ENCODE data around the gene VWA1.
A peak's percentile ranks its signal among the peaks of the same experiment; 100 is the strongest.
"Not testable (repeated sequence)": the region's sequence is repeated elsewhere in the genome, so short reads cannot be mapped to it uniquely, and the experiment has no call there.

The VWA1 gene

DNA sequence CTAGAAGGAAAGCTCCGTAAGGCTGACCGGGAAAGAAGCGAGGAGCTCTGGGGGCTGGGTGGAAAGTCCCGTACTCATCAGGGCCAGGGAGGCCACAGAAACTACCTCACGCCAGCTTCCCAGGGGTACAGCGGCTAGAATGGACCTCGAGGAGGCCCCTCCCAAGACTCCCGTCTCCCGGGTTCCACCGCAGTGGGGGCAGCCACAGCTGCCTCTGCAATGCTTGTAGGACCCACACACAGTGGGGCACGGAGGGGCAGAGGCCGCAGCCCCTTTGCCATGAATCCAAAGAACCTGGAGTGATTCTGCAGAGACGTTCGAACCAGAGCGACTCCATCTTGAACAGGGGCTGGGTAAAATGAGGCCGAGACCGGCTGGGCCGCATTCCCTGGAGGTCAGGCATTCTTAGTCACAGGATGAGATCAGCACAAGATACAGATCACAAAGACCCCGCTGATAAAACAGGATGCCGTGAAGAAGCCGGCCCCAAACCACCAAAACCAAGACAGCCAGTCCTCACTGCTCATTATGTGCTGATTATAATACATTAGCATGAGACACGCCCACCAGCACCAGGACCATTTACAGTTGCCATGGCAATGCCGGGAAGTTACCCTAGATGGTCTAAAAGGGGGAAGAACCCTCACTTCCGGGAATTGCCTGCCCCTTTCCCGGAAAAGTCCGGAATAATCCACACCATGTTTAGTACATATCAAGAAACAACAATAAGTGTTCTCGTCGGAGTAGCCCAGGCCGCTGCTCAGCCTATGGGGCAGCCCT is 12.8 kb upstream of the VWA1 start:
- no peak for DNase-seq (ENCODE audit: low read depth in 2 of 2)

- DNase-seq (ENCODE audit: low read depth in 2 of 2), result no peak
These were observed 12.3 kb upstream of the VWA1 start for GRCh38 chr1:1423245-1423597.

- DNase-seq (ENCODE audit: low read depth in 2 of 2), result no peak
These were observed 10.8 kb upstream of the VWA1 start for GRCh38 chr1:1424707-1425106.

DNA sequence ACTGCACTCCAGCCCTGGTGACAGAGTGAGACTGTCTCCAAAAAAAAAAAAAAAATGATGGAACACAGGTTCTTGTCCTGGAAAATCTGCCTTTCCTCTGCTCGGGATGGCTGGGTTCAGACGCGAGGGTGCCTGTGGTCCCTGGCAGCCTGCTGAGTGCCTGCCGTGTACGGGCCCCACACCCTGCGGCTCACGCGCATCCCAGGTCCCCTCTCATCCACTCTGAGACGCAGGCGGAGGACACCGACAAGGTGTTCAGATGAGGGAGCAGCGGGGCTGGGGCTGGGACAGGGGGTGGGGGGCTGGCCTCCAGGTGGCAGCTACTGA is 10.1 kb upstream of the VWA1 start:
- DNase-seq (ENCODE audit: low read depth in 2 of 2), result no peak

DNA sequence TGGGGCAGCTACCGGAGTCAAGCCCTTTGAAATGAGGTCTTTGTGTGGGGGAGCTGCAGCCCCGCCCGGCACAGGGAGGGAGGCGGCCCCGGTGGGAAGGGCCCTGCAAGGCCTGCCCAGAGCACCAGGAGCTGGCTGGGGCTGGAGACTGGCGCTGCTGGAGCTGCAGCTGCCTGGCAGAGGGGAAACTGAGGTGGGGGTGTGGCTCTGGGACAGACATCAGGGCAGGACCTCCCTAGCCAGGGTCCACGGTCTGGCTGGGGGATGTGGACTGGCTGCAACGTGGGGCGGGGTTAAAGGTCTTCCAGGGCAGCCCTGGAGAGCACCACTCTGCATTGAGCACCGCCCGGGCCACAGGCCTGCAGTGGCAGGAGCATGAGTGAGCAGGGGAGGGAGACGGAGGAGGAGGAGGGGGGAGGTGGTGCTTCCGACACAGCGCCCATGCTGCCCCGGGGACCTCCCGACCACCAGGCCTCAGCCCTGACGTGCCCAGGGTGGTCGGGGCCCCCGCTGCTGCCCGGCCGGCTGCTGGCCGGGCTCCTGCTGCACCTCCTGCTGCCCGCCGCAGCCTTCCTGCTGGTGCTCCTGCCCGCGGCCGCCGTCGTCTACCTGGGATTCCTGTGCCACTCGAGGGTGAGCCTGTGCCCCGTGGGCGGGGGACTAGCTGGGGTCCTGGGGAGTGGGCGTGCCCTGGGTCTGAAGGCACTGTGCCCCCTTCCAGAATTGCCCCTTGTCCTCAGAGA is 9.6 kb upstream of the VWA1 start:
- DNase-seq (ENCODE audit: low read depth in 2 of 2), result no peak

GRCh38 chr1:1426496-1427105 is 8.9 kb upstream of the VWA1 start:
- DNase-seq (ENCODE audit: low read depth in 2 of 2), result no peak

DNA sequence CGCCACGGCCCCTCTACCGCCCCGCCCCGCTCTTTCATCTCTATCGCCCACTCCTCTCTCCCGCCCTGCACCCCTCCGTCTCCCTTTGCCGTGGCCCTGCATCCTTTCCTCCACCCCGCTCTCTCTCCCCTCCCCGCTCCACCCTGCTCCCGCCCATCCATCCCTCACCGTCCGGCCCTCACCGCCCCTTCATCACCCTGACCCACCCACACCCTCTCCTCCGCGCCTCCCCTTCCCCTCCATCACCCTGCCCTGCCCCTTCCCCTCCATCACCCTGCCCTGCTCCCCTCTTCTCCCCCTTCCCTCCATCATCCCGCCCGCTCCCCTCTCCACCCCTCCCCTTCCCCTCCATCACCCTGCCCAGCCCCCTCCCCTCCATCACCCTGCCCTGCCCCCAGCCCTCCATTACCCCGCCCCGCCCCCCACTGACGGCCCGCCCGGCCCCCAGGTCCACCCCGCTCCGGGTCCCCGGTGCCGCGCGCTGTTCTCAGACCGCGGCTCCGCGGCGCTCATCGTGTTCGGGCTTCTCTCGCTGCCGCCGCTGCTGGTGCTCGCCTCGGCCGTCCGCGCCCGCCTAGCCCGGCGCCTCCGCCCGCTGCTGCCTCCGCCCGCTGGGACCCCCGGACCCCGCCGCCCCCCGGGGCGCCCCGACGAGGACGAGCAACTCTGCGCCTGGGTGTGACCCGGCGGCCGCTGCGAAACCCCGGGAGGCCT is 8.2 kb upstream of the VWA1 start:
- no peak for DNase-seq (ENCODE audit: low read depth in 2 of 2)

DNA sequence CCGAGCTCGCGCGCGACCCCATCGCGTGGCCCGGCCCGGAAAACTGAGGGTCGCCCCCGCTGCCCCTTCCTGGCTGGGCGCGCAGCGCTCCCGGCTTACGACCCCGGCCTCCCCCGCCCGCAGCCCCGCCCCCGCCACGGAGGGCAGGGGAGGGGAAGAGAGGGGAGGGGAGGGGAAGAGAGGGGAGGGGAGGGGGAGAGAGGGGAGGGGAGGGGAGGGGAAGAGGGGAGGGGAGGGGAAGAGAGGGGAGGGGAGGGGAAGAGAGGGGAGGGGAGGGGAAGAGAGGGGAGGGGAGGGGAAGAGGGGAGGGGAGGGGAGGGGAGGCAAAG is 7.7 kb upstream of the VWA1 start:
- DNase-seq (ENCODE audit: low read depth in 2 of 2), result no peak

- no peak for DNase-seq (ENCODE audit: low read depth in 2 of 2)
These were observed 7.3 kb upstream of the VWA1 start for GRCh38 chr1:1428174-1428573.

GRCh38 chr1:1428967-1429366 is 6.5 kb upstream of the VWA1 start:
- DNase-seq (ENCODE audit: low read depth in 2 of 2), result not testable (repeated sequence)

GRCh38 chr1:1429671-1430073 is 5.8 kb upstream of the VWA1 start:
- no peak for DNase-seq (ENCODE audit: low read depth in 2 of 2)

DNA sequence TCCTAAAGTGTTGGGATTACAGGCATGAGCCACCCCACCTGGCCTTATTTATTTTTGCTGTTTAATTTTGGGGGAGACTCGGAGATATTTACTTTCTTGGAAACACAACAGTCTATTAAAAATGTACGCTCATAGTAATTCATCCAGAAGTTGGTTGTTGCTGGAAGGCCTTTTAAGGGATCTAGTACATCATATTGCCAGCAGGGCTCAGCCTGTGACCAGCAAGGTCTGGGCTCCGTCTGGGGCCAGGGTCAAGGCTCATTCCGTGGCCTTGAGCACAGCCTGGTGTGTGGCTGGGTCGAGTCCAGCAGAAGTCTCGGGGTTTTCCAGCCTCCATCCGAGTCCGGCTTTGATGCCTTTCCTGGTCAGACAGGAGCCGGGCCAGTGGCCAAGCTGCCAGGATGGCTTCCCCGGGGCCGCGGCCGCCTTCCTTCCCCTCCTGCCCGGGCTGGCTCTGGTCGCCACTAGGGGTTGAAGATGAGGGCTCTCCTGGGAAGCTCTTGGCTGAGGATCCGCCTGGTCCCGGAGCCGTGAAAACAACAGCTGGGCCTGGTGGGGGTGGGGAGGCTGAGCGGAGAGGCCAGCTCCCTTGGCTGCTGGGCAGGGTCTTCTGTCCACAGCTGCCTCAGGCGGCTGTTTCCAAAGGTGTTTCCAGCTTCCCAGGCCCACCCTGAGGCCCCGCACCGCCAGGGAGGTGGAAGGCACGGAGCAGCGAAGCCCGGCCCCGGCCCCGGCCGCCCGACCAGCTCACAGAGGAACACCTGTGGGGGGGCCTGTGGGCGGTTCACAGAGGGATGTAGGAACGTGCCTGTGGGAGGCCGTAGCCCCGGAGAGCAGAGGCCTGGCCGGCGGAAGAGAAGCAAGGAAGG is 5.1 kb upstream of the VWA1 start:
- DNase-seq (ENCODE audit: low read depth in 2 of 2), result no peak

- DNase-seq (ENCODE audit: low read depth in 2 of 2), result no peak
These were observed 4.3 kb upstream of the VWA1 start for GRCh38 chr1:1430992-1431844.

DNA sequence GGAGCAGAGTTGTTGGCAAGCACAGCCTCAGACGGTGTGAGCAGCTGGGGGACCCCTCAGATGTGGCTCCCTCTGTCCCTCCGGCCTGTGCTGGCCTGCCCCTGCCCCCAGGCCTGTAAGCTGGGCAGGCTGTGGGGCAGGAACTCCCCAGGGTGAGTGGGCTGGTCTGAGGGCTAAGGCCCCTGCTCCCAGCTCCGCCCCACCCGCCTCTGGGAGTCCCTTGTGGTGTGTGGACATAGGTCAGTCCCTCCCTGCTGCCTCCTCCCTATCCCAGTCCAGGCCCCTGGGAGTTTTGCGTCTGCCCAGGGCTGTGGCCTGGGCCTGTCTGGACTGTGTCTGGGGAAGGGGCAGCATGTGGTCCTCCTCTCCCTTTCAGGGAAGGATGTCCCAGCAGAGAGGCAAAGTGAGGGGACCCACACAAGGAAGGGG is 3.6 kb upstream of the VWA1 start:
- DNase-seq (ENCODE audit: low read depth in 2 of 2), result no peak

- DNase-seq (ENCODE audit: low read depth in 2 of 2), result no peak
These were observed 3.1 kb upstream of the VWA1 start for GRCh38 chr1:1432274-1432950.

DNA sequence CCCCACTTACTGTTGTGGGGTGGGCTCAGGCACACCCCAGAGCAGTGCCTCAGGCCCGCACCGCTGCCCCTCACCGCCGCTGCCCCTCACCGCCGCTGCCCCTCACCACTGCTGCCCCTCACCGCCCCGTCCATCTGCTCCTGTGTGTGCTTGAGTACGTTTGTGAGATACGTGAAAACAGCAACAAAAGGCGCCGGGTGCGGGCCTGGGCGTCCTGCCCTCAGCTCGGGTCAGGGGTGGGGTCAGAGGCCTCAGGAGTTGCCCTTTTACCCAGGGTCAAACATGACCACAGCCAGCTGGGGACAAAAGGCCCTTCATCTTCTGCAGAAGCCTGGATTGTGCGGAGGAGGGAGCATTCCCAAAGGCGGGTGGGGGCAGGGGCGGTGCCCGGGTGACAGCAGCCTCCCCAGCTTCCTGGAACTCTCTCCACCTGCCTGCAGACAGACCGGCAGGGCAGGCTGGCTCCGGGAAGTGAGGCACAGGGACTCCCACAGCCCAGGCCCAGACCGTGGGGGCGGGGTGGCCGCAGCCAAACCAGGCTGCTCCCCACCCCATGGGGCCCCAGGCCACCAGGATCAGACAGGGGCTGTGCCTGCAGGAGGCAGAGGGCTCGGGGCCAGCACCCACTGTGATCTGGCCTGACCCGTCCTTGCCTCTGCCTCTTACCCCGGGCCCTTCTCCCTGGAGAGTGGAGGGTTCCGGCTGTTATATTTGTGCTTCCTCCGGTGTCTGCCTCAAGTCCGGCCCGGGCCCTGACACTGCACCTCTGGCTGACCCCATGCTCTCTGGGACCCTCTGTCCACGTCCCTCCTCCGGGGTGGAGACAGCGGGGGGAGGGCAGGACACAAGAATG is 2.3 kb upstream of the VWA1 start:
- no peak for DNase-seq (ENCODE audit: low read depth in 2 of 2)

GRCh38 chr1:1433804-1434130 is 1.7 kb upstream of the VWA1 start:
- peak; percentile 38 to 42 for DNase-seq (ENCODE audit: low read depth in 2 of 2)

GRCh38 chr1:1434131-1434823 is 1.2 kb upstream of the VWA1 start:
- DNase-seq (ENCODE audit: low read depth in 2 of 2), result no peak

DNA sequence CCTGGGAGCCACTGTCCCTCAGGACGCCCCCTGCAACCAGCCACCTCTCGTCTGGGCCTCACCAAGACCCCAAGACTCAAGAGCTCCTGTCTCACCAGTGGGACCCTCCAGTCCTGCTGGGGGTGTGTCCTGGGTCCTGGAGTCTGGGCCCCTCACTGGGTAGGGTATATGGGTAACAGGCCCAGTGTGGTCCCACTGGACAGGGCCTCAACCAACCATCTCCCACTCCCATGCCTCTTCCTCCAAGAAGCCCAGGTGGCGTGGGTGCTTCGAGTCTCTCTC is 725 bp upstream of the VWA1 start:
- DNase-seq (ENCODE audit: low read depth in 2 of 2), result no peak

All from stimulated activated CD8-positive, alpha-beta memory T cell treated with anti-CD3 and anti-CD28 coated beads, Interleukin-7, amount 100 ng/mL, for 4 hours (primary cell).